Activated CD8-positive, alpha-beta T cell treated with anti-CD3 and anti-CD28 coated beads, Interleukin-2, amount 10 ng/mL, durations not matched to agents 7 days and 5 days (primary cell): Measurements from ENCODE around the gene CPB1. TPM values are rescaled to one million over a fixed set of nuclear protein-coding genes. Genes with fewer than 3 reads are reported as not detected.
"Not testable (repeated sequence)": the region's sequence is repeated elsewhere in the genome, so short reads cannot be mapped to it uniquely, and the experiment has no call there.

Experiments
- ATAC-seq: fragments of 150-1000 bp; cut with Tn5 transposase; one replicate; pipeline ENCODE4 v1.10.0; 2021; ENCODE audit warnings: moderate library complexity
- CTCF ChIA-PET: fragments of 350-600 bp; sonication (Branson Sonifier 250); formaldehyde crosslinking; loops from one replicate; lab custom pipeline; 2021; ENCODE audit warnings: antibody characterized with exemption; lab: Charles Lee
- POLR2A ChIA-PET: fragments of 350-600 bp; sonication (Branson Sonifier 250); formaldehyde crosslinking; loops from one replicate; lab custom pipeline; 2021; ENCODE audit warnings: antibody characterized with exemption; lab: Charles Lee
- DNase-seq: peaks from one replicate; pipeline ENCODE4 v3.0.0-alpha.2; 2020
- H3K27ac Mint-ChIP-seq: one replicate; pipeline ENCODE4 v1.8.0; 2021; ENCODE audit warnings: mild to moderate bottlenecking, mixed read lengths
- H3K27me3 Mint-ChIP-seq: one replicate; pipeline ENCODE4 v1.8.0; 2021; ENCODE audit warnings: low read depth, mixed read lengths
- H3K36me3 Mint-ChIP-seq: one replicate; pipeline ENCODE4 v1.8.0; 2021; ENCODE audit warnings: low read depth, mixed read lengths
- H3K4me1 Mint-ChIP-seq: one replicate; pipeline ENCODE4 v1.8.0; 2021; ENCODE audit warnings: low read depth, mixed read lengths
- H3K4me3 Mint-ChIP-seq: one replicate; pipeline ENCODE4 v1.8.0; 2021; ENCODE audit warnings: mild to moderate bottlenecking, mixed read lengths
- H3K9me3 Mint-ChIP-seq: one replicate; pipeline ENCODE4 v1.8.0; 2022; ENCODE audit warnings: mixed read lengths; ENCODE audit not compliant: insufficient read depth
- total RNA-seq, 2 experiments: library from RNA; stranded (reverse); gene quantifications; one replicate each; pipeline ENCODE4 v1.2.3, GENCODE V29; 2021

The CPB1 gene
- not detected for total RNA-seq

DNA sequence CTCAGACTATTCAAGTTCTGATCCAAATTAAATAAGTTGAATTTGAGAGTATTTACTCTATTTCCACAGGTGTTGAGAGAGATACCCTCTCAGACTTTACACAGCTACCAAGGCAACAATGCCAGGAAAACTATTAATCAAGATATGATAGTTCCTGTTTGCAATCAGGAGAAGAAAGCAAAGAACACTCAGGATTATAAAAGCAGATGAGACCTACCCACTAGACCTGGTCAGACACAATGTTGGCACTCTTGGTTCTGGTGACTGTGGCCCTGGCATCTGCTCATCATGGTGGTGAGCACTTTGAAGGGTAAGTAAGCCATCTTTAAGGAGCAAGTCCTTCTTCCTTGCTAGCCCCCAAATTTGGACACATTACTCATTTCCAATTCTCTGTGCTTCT is at the start of gene CPB1:
CPB1 (plus strand) TSS at position 227 of the 400 bp plus-strand sequence; CDS start at position 240, 13 bp downstream.
- Mint-ChIP-seq H3K4me1 (no peaks in the 10 kb centered on the region), H3K9me3 (no peaks in the 10 kb centered on the region), H3K4me3 (no peak within 1 kb of the TSS), H3K27me3 (peaks cover 3% of the 10 kb centered on the region), H3K27ac (no peak within 1 kb of the TSS), H3K36me3 (no peaks in the 10 kb centered on the region)
- no peak for DNase-seq
- POLR2A ChIA-PET: no interaction called here
- ATAC-seq: no peak
- CTCF ChIA-PET: no interaction called here

DNA sequence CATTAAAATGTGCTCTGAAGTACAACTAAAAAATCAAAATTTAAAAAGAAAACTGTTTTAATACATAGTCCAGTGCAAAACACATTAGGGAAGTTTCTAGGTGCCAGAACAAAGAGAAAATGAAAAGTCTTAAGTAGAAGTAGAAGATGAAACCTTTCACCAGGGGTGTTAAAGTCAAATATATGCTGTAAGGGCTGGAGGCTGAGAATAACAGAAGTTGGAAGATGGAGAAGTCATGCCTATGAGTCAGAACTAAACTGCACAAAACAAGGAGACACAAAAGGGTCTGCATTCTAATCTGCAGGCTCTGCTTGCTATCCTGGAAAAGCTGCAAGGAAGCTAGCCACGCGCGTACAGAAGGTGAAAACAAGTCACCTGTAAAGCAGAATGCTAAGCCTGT is 48.7 kb upstream of the CPB1 start:
- Mint-ChIP-seq H3K27ac (no peak overlapping the region), H3K27me3 (no peaks in the 10 kb centered on the region), H3K4me3 (no peak overlapping the region), H3K4me1 (no peaks in the 10 kb centered on the region), H3K9me3 (no peaks in the 10 kb centered on the region), H3K36me3 (no peaks in the 10 kb centered on the region)
- ATAC-seq: no peak
- ChIA-PET CTCF (no interaction called here), POLR2A (no interaction called here)
- DNase-seq: no peak

GRCh38 chr3:148785026-148785425 is 42.6 kb upstream of the CPB1 start:
- CTCF ChIA-PET, H3K27me3 Mint-ChIP-seq, H3K27ac Mint-ChIP-seq, DNase-seq, POLR2A ChIA-PET, H3K9me3 Mint-ChIP-seq, H3K36me3 Mint-ChIP-seq, H3K4me3 Mint-ChIP-seq, ATAC-seq, H3K4me1 Mint-ChIP-seq: not testable (repeated sequence)

DNA sequence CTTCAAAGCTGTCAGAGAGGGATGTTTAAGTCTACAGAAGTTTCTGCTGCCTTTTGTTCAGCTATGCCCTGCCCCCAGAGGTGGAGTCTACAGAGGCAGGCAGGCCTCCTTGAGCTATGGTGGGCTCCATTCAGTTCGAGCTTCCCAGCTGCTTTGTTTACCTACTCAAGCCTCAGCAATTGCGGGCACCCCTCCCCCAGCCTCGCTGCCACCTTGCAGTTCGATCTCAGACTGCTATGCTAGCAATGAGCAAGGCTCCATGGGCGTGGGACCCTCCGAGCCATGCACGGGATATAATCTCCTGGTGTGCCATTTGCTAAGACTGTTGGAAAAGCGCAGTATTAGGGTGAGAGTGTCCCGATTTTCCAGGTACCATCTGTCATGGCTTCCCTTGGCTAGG is 41.5 kb upstream of the CPB1 start:
- ATAC-seq, H3K4me3 Mint-ChIP-seq, H3K36me3 Mint-ChIP-seq, H3K9me3 Mint-ChIP-seq, H3K27ac Mint-ChIP-seq, H3K4me1 Mint-ChIP-seq, CTCF ChIA-PET, DNase-seq, H3K27me3 Mint-ChIP-seq, POLR2A ChIA-PET: not testable (repeated sequence)

- no peak for DNase-seq
- Mint-ChIP-seq H3K4me3 (no peak overlapping the region), H3K4me1 (no peaks in the 10 kb centered on the region), H3K27ac (no peak overlapping the region), H3K9me3 (no peaks in the 10 kb centered on the region), H3K36me3 (no peaks in the 10 kb centered on the region), H3K27me3 (no peaks in the 10 kb centered on the region)
- ChIA-PET CTCF (no interaction called here), POLR2A (no interaction called here)
- no peak for ATAC-seq
Measured at GRCh38 chr3:148789146-148789545, 38.5 kb upstream of the CPB1 start.

DNA sequence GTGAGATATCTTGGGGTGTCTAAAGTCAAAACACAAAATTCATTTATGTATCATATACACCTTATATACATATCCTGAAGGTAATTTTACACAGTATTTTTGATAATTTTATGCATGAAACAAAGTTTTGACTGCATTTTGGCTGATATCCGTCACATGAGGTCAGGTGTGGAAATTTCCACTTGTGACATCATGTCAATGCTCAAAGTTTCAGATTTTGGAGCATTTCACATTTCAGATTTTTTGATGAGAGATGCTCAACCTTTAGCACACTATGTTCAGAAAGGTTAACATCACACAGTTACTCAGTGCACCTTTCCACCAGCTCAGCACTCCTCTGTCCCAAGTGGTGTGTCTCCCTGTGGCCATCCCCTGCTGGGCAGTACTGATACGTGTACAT is 37.7 kb upstream of the CPB1 start:
- ATAC-seq: no peak
- Mint-ChIP-seq H3K36me3 (no peaks in the 10 kb centered on the region), H3K4me3 (no peak overlapping the region), H3K9me3 (no peaks in the 10 kb centered on the region), H3K27ac (no peak overlapping the region), H3K27me3 (no peaks in the 10 kb centered on the region), H3K4me1 (no peaks in the 10 kb centered on the region)
- CTCF ChIA-PET: no interaction called here
- POLR2A ChIA-PET: no interaction called here
- no peak for DNase-seq

GRCh38 chr3:148790370-148790769 is 37.2 kb upstream of the CPB1 start:
- H3K4me3 Mint-ChIP-seq: no peak overlapping the region
- no peaks in the 10 kb centered on the region for H3K4me1 Mint-ChIP-seq
- DNase-seq (no peak), ATAC-seq (no peak)
- H3K27me3 Mint-ChIP-seq: no peaks in the 10 kb centered on the region
- no peaks in the 10 kb centered on the region for H3K36me3 Mint-ChIP-seq
- H3K27ac Mint-ChIP-seq: no peak overlapping the region
- no peaks in the 10 kb centered on the region for H3K9me3 Mint-ChIP-seq
- ChIA-PET POLR2A (no interaction called here), CTCF (no interaction called here)

DNA sequence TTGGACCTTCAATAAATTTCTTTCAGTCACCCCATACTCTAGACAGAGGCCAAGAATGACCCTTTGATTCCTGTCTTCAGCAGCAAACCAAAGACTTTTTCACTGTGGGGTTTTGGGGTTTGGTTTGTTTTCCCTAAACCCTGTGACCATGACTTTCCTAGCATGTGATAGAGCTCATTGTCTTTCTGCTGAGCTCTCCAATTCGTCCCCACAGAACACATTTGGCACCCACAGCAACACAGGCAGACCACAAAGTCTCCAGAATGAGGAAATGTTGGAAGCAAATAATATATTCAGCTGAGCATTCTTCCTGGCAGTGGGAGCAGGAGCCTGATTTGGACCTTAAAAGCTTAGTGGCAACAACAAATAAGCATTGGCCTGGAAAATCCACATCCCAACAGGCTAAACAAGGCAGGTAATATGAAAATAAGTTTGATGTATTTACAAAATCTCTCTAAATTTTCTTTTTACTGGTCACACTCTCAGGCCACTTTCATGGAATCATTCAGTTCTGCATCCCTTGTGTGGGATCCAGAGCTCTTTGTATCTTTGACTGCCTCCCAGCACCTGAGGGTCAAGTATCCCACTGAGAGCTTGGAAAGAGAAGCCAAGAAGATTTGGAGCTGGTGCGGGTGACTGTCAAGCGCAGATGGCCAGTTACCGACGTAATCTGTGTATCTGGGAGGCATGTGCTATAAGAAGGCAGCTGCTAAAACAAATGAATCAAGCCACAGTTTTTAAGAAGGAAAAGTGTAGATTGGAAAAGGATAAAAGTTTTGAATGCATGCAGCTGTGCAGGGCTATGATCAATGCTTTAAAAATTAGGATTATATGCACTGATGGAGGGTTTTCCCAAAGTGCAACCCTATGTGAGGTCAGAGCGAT is 36.5 kb upstream of the CPB1 start:
- ATAC-seq (no peak), DNase-seq (no peak)
- Mint-ChIP-seq H3K27ac (no peak overlapping the region), H3K9me3 (no peaks in the 10 kb centered on the region), H3K27me3 (no peaks in the 10 kb centered on the region), H3K36me3 (no peaks in the 10 kb centered on the region), H3K4me1 (no peaks in the 10 kb centered on the region), H3K4me3 (no peak overlapping the region)
- ChIA-PET POLR2A (no interaction called here), CTCF (no interaction called here)

- Mint-ChIP-seq H3K4me1 (no peaks in the 10 kb centered on the region), H3K9me3 (no peaks in the 10 kb centered on the region), H3K4me3 (no peak overlapping the region), H3K27me3 (no peaks in the 10 kb centered on the region), H3K27ac (no peak overlapping the region), H3K36me3 (no peaks in the 10 kb centered on the region)
- ATAC-seq: no peak
- POLR2A ChIA-PET: no interaction called here
- no peak for DNase-seq
- CTCF ChIA-PET: no interaction called here
Measured at GRCh38 chr3:148791920-148792319, 35.7 kb upstream of the CPB1 start.

GRCh38 chr3:148792516-148792915 is 35.1 kb upstream of the CPB1 start:
- Mint-ChIP-seq H3K9me3 (no peaks in the 10 kb centered on the region), H3K27ac (no peak overlapping the region), H3K36me3 (no peaks in the 10 kb centered on the region), H3K4me3 (no peak overlapping the region), H3K4me1 (no peaks in the 10 kb centered on the region), H3K27me3 (no peaks in the 10 kb centered on the region)
- ATAC-seq (no peak), DNase-seq (no peak)
- ChIA-PET CTCF (no interaction called here), POLR2A (no interaction called here)

DNA sequence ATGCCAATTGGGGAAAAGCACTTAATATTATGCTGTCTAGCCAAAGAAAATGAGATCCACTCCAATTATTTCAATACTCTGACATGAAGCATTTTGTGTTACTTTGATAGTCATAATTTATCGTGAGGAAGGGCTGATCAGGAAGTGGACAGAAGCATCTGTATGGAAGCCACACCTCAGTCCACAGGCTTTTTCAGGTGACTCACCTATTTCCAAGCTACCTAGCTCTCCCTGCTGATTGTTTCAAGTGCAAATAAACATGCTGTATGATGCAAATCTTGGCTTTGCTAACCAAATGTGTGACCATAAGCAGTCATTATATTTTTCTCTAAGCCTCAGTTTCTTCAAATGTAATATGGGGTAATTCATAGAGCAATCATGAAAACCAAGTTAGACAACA is 30.8 kb upstream of the CPB1 start:
- POLR2A ChIA-PET: no interaction called here
- CTCF ChIA-PET: no interaction called here
- no peaks in the 10 kb centered on the region for H3K9me3 Mint-ChIP-seq
- no peak for ATAC-seq
- H3K36me3 Mint-ChIP-seq: no peaks in the 10 kb centered on the region
- no peak overlapping the region for H3K4me3 Mint-ChIP-seq
- no peak for DNase-seq
- no peak overlapping the region for H3K27ac Mint-ChIP-seq
- H3K4me1 Mint-ChIP-seq: no peaks in the 10 kb centered on the region
- H3K27me3 Mint-ChIP-seq: no peaks in the 10 kb centered on the region

DNA sequence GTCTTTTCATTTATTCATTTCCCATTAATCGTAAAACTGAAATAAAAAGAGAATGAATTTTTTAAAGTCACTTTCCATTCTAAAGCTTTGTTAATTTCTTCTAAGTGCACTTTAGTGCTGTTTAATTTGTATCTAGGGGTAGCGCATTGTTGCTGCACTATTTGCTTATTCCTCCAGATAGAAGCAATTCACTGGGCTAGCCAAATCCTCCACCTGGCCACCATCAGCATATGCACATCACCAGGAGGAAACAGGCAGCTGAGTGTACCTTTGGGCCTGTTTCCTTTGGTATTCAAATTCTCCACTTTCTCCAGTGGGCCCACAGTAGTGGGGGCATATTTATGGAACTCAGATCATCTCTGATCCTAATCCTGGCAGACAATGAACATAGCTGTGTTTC is 29.8 kb upstream of the CPB1 start:
- ChIA-PET CTCF (no interaction called here), POLR2A (no interaction called here)
- no peak for ATAC-seq
- Mint-ChIP-seq H3K36me3 (no peaks in the 10 kb centered on the region), H3K27ac (no peak overlapping the region), H3K9me3 (no peaks in the 10 kb centered on the region), H3K4me3 (no peak overlapping the region), H3K27me3 (no peaks in the 10 kb centered on the region), H3K4me1 (no peaks in the 10 kb centered on the region)
- DNase-seq: no peak

- POLR2A ChIA-PET: no interaction called here
- no peaks in the 10 kb centered on the region for H3K4me1 Mint-ChIP-seq
- no peaks in the 10 kb centered on the region for H3K27me3 Mint-ChIP-seq
- H3K36me3 Mint-ChIP-seq: no peaks in the 10 kb centered on the region
- no peak for DNase-seq
- H3K9me3 Mint-ChIP-seq: no peaks in the 10 kb centered on the region
- no peak overlapping the region for H3K4me3 Mint-ChIP-seq
- CTCF ChIA-PET: no interaction called here
- H3K27ac Mint-ChIP-seq: no peak overlapping the region
- no peak for ATAC-seq
Measured at GRCh38 chr3:148800414-148800813, 27.2 kb upstream of the CPB1 start.
